Keratinocyte (primary cell): Measurements from ENCODE around the gene ZNF549. TPM values are rescaled to one million over a fixed set of nuclear protein-coding genes. Genes with fewer than 3 reads are reported as not detected.

Experiments
- DNase-seq: peaks from one replicate; pipeline ENCODE4 v3.0.0-alpha.2; 2011; ENCODE audit warnings: low read depth, missing footprints, low spot score
- FAIRE-seq: peaks from 2 replicates; lab custom pipeline; 2011; peaks lifted over from hg19 to GRCh38; lab: Jason Lieb, UNC
- H2AFZ ChIP-seq: 2 replicates; pipeline ENCODE4 v1.6.0; 2012; ENCODE audit warnings: low read length, control low read depth, inconsistent platforms; ENCODE audit not compliant: control insufficient read depth
- H3K27ac ChIP-seq: 2 replicates; pipeline ENCODE4 v1.5.1; 2011; ENCODE audit warnings: low read length; ENCODE audit not compliant: control insufficient read depth, insufficient read depth
- H3K27me3 ChIP-seq: 3 replicates; pipeline ENCODE4 v1.6.0; 2011; ENCODE audit warnings: low read length; ENCODE audit not compliant: control insufficient read depth, insufficient read depth; ENCODE audit errors: extremely low read depth
- H3K36me3 ChIP-seq, 2 experiments: 2 replicates in 1 of 2; 3 replicates in 1 of 2; pipeline ENCODE4 v1.5.1; 2011; ENCODE audit warnings: low read length in 2 of 2, mild to moderate bottlenecking in 1 of 2; ENCODE audit not compliant: control insufficient read depth in 2 of 2, insufficient read depth in 2 of 2; ENCODE audit errors: extremely low read depth in 1 of 2
- H3K4me1 ChIP-seq: 3 replicates; pipeline ENCODE4 v1.5.1; 2011; ENCODE audit warnings: low read length; ENCODE audit not compliant: control insufficient read depth, insufficient read depth; ENCODE audit errors: extremely low read depth
- H3K4me2 ChIP-seq: 3 replicates; pipeline ENCODE4 v1.6.0; 2011; ENCODE audit warnings: low read depth, low read length; ENCODE audit not compliant: control insufficient read depth, insufficient read depth; ENCODE audit errors: extremely low read depth
- H3K4me3 ChIP-seq, 3 experiments: fragments of 200-600 bp in 1 of 3; sonication (generic) in 1 of 3; 2 replicates in 2 of 3; 3 replicates in 1 of 3; pipeline ENCODE4 v1.5.1; 2011 to 2016; ENCODE audit warnings: low read length in 3 of 3, mild to moderate bottlenecking in 3 of 3, control low read depth in 2 of 3, inconsistent platforms in 1 of 3, low read depth in 1 of 3, mixed read lengths in 1 of 3, mixed run types in 1 of 3, moderate library complexity in 1 of 3; ENCODE audit not compliant: control insufficient read depth in 2 of 3, insufficient read depth in 2 of 3; ENCODE audit errors: extremely low read depth in 1 of 3
- H3K79me2 ChIP-seq: 2 replicates; pipeline ENCODE4 v1.6.0; 2012; ENCODE audit warnings: low read length; ENCODE audit not compliant: control insufficient read depth, insufficient read depth
- H3K9ac ChIP-seq: 3 replicates; pipeline ENCODE4 v1.6.0; 2011; ENCODE audit warnings: low read length; ENCODE audit not compliant: control insufficient read depth, insufficient read depth; ENCODE audit errors: extremely low read depth
- H3K9me1 ChIP-seq: 3 replicates; pipeline ENCODE4 v1.6.0; 2011; ENCODE audit warnings: low read length; ENCODE audit not compliant: control insufficient read depth, insufficient read depth; ENCODE audit errors: extremely low read depth
- H3K9me3 ChIP-seq: 2 replicates; pipeline ENCODE4 v1.5.1; 2012; ENCODE audit warnings: low read depth, low read length; ENCODE audit not compliant: control insufficient read depth
- H4K20me1 ChIP-seq: 3 replicates; pipeline ENCODE4 v1.6.0; 2011; ENCODE audit warnings: low read length; ENCODE audit not compliant: control insufficient read depth, insufficient read depth; ENCODE audit errors: extremely low read depth
- EZH2 ChIP-seq: IDR thresholded peaks from one replicate; pipeline ENCODE4 v1.6.1; 2012; ENCODE audit warnings: inconsistent platforms, mild to moderate bottlenecking, low read length, moderate library complexity
- dilution Hi-C: fragments of 300-500 bp; cut with MboI; formaldehyde crosslinking; loops from one replicate; pipeline ENCODE4 v1.7.0; 2020; ENCODE audit warnings: low sequenced_read_pairs; ENCODE audit not compliant: extremely low pct_ligation_motif_present
- polyA plus RNA-seq, 5 experiments: library from polyadenylated mRNA; depleted of rRNA in 3 of 5; stranded (reverse) in 3 of 5; stranded (forward) in 1 of 5; unstranded in 1 of 5; fragments of >200 nt; gene quantifications; 1 replicate in 1 of 5; 2 replicates in 3 of 5; 3 replicates in 1 of 5; pipeline versions ENCODE4 v1.2.1 to v1.2.3, GENCODE V29; 2011 to 2012; ENCODE audit warnings: missing spikeins in 2 of 5, low read depth in 1 of 5, low replicate concordance in 1 of 5
- TF ChIP-seq, protein P1 (sequence below), 3 experiments: IDR thresholded peaks in 1 of 3; conservative IDR thresholded peaks in 1 of 3; optimal IDR thresholded peaks in 1 of 3; 2 replicates in 2 of 3; 3 replicates in 1 of 3; pipeline versions ENCODE3 to v1.5.1; 2011; ENCODE audit warnings: low read length in 3 of 3, mild to moderate bottlenecking in 3 of 3, moderate library complexity in 2 of 3, control low read depth in 1 of 3, inconsistent platforms in 1 of 3; ENCODE audit not compliant: insufficient read depth in 2 of 3; ENCODE audit errors: extremely low read depth in 1 of 3

The ZNF549 gene
- polyA plus RNA-seq, 1 donor (not counting 4 experiments of a cell fraction or from before 2014, with no cell fraction given) = 6.3 TPM

DNA sequence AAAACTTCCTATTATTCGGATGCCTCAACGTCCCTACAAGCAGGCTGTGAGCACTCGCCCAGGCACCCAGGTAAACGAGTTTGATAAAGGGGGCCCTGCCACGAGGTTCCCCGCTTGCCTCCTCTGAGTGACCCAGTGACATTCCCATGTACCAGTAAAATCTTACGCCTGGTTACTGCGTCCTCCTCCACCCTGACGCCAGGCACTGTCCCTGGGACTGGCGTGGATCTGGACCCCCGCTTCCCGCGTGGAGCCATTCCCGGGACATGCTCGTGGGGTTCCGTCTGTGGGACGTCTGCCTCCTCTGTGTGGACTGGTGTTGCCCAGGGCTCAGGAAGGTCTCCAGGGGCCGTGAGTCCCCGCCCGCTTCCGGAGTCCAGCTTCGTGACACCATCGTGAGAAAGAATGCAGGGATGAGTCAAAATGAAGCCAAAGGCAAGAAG, 32.9 kb downstream of the ZNF549 start:
- H3K27me3 ChIP-seq = no peaks in the 10 kb centered on the region

GRCh38 chr19:57563547-57563946, 36.4 kb downstream of the ZNF549 start:
- no peaks in the 10 kb centered on the region for H3K36me3 ChIP-seq
- no peaks in the 10 kb centered on the region for H4K20me1 ChIP-seq
- peaks cover 10% of the 10 kb centered on the region for H3K79me2 ChIP-seq
- H3K9ac ChIP-seq = no peak overlapping the region
- no peak overlapping the region for H3K4me3 ChIP-seq
- H3K4me2 ChIP-seq = no peak overlapping the region
- DNase-seq = no peak
- no peak overlapping the region for H3K27ac ChIP-seq
- peaks cover 12% of the 10 kb centered on the region for H3K4me1 ChIP-seq
- dilution Hi-C loops = no loop called here
- H2AFZ ChIP-seq = no peak overlapping the region
- TF ChIP-seq, protein P1, sequence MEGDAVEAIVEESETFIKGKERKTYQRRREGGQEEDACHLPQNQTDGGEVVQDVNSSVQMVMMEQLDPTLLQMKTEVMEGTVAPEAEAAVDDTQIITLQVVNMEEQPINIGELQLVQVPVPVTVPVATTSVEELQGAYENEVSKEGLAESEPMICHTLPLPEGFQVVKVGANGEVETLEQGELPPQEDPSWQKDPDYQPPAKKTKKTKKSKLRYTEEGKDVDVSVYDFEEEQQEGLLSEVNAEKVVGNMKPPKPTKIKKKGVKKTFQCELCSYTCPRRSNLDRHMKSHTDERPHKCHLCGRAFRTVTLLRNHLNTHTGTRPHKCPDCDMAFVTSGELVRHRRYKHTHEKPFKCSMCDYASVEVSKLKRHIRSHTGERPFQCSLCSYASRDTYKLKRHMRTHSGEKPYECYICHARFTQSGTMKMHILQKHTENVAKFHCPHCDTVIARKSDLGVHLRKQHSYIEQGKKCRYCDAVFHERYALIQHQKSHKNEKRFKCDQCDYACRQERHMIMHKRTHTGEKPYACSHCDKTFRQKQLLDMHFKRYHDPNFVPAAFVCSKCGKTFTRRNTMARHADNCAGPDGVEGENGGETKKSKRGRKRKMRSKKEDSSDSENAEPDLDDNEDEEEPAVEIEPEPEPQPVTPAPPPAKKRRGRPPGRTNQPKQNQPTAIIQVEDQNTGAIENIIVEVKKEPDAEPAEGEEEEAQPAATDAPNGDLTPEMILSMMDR (optimal IDR thresholded peaks at IDR 0.05 in 1 of 3, IDR thresholded peaks at IDR 0.05 in 1 of 3, conservative IDR thresholded peaks at IDR 0.05 in 1 of 3; ENCODE audit: extremely low read depth in 1 of 3, insufficient read depth in 2 of 3, low read length in 3 of 3) = no peak
- no peak for TF ChIP-seq EZH2
- FAIRE-seq = no peak
- H3K9me1 ChIP-seq = no peaks in the 10 kb centered on the region
- peaks cover 12% of the 10 kb centered on the region for H3K9me3 ChIP-seq
- no peaks in the 10 kb centered on the region for H3K27me3 ChIP-seq

More for the DNA sequence above, 32.9 kb downstream of the ZNF549 start:
- Histone ChIP-seq H3K9me3 (peaks cover 2% of the 10 kb centered on the region), H2AFZ (peak overlapping the region; percentile 96), H3K79me2 (peaks cover 23% of the 10 kb centered on the region), H4K20me1 (no peaks in the 10 kb centered on the region), H3K36me3 (peaks cover 4 to 9% of the 10 kb centered on the region in 2 experiments), H3K4me2 (peak overlapping the region; percentile 94), H3K4me1 (peaks cover 16% of the 10 kb centered on the region), H3K9ac (peak overlapping the region; percentile 82), H3K27ac (peak overlapping the region; percentile 53), H3K4me3 (peak overlapping the region; percentile 67 to 89 (median 69)), H3K9me1 (no peaks in the 10 kb centered on the region)
- DNase-seq (no peak), FAIRE-seq (no peak)
- dilution Hi-C loops = no loop called here
- TF ChIP-seq, protein P1 (optimal IDR thresholded peaks at IDR 0.05 in 1 of 3, IDR thresholded peaks at IDR 0.05 in 1 of 3, conservative IDR thresholded peaks at IDR 0.05 in 1 of 3; ENCODE audit: extremely low read depth in 1 of 3, insufficient read depth in 2 of 3, low read length in 3 of 3) = no peak
- no peak for TF ChIP-seq EZH2
